ENCODE data around the gene HIPK1.
"Not testable (repeated sequence)": the region's sequence is repeated elsewhere in the genome, so short reads cannot be mapped to it uniquely, and the experiment has no call there.

HIPK1 gene

DNA sequence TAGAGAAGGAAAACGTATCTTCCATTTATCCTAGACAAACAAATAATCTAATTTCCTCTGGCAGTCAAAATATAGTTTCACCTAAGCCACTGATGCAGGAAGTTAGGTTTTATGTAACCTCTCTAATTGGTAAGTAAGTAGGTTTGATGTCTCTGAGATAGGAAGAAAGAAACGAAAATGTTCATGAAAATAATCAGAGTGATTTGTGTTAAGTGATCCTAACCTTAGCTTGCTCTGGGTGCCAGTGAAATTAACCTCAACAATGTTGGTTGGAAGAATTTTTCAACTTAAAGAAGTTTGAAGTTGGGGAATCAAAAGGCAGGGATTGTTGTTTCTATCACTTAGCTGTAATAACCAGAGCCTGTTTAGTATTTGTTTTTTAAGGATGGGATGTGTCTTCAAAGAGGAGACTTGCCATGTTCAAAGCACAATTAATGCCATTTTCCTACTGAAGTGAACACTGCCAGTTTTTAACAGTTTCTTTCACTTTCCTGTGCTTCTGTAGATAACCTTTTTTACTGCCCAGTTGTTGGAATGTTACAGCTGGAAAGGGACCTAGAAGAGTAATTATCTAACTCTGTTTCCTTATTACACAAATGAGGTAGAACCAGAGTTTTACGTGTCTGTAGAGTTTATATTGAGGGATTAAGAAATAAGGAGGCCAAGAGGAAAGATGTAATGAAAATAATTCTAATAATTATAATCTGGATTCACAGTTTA is 18.4 kb downstream of the HIPK1 start:
- TF ChIP-seq, protein P1, sequence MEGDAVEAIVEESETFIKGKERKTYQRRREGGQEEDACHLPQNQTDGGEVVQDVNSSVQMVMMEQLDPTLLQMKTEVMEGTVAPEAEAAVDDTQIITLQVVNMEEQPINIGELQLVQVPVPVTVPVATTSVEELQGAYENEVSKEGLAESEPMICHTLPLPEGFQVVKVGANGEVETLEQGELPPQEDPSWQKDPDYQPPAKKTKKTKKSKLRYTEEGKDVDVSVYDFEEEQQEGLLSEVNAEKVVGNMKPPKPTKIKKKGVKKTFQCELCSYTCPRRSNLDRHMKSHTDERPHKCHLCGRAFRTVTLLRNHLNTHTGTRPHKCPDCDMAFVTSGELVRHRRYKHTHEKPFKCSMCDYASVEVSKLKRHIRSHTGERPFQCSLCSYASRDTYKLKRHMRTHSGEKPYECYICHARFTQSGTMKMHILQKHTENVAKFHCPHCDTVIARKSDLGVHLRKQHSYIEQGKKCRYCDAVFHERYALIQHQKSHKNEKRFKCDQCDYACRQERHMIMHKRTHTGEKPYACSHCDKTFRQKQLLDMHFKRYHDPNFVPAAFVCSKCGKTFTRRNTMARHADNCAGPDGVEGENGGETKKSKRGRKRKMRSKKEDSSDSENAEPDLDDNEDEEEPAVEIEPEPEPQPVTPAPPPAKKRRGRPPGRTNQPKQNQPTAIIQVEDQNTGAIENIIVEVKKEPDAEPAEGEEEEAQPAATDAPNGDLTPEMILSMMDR (IDR thresholded peaks at IDR 0.05; ENCODE audit: extremely low read depth, insufficient read depth, missing control alignments): no peak
- DNase-seq (ENCODE audit: low spot score): no peak
- in situ Hi-C loops (cut with MboI; ENCODE audit: low pct_unique_long_range_greater_than_20kb, low sequenced_read_pairs, unreplicated experiment): no loop called here

DNA sequence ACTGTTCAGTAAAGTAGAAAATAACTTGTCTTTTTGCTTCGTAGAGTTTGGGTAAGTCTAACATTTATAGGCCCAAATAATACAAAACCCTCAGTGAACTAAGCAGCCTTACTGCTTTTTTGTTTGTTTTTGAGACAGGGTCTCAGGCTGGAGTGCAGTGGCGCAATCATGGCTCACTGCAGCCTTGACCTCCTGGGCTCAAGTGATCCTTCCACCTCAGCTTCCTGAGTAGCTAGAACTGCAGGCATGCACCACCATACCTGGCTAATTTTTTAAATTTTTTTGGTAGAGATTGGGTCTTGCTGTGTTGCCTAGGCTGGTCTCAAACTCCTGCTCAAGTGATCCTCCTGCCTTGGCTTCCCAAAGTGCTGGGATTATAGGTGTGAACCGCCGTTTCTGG is 19.0 kb downstream of the HIPK1 start:
- in situ Hi-C loops (cut with MboI; ENCODE audit: low pct_unique_long_range_greater_than_20kb, low sequenced_read_pairs, unreplicated experiment); DNase-seq (ENCODE audit: low spot score): not testable (repeated sequence)

DNA sequence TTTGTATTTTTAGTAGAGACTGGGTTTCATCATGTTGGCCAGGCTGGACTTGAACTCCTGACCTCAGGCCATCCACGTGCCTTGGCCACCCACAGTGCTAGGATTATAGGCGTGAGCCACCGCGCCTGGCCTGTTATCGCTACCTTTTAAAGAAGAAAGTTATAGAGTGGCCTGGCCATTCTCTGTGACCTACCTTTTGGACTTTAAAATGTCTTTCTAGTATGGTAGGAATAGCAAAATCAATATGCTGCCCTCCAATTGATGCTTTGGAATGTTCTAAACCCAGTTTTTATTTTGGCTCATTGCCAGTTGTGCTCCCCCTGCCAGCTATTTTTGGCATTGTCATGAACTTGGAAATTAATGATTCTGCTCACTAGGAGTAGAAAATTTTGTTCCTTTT is 19.9 kb downstream of the HIPK1 start:
- in situ Hi-C loops (cut with MboI; ENCODE audit: low pct_unique_long_range_greater_than_20kb, low sequenced_read_pairs, unreplicated experiment): no loop called here
- no peak for DNase-seq (ENCODE audit: low spot score)

DNA sequence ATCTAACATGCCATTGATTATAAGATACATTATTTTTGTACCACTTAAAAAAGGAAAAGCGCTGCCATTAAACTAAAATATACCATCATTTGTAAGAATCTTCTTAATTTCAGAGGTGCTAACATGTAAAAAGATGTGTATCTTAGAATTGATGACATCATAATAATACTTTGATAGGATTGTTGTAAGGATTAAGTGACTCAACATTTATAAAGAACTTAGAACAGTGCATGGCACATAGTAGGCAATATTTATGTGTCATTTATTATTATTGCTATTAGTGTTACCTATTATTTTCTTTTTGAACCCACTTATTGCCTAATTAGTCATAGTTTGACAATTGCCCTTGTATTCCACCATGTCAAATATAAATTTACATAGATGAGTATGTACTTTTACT is 21.8 kb downstream of the HIPK1 start:
- in situ Hi-C loops (cut with MboI; ENCODE audit: low pct_unique_long_range_greater_than_20kb, low sequenced_read_pairs, unreplicated experiment): no loop called here
- no peak for DNase-seq (ENCODE audit: low spot score)
- TF ChIP-seq, protein P1 (IDR thresholded peaks at IDR 0.05; ENCODE audit: extremely low read depth, insufficient read depth, missing control alignments): no peak

More for the DNA sequence above, 19.9 kb downstream of the HIPK1 start:
- TF ChIP-seq, protein P1 (IDR thresholded peaks at IDR 0.05; ENCODE audit: extremely low read depth, insufficient read depth, missing control alignments): no peak

DNA sequence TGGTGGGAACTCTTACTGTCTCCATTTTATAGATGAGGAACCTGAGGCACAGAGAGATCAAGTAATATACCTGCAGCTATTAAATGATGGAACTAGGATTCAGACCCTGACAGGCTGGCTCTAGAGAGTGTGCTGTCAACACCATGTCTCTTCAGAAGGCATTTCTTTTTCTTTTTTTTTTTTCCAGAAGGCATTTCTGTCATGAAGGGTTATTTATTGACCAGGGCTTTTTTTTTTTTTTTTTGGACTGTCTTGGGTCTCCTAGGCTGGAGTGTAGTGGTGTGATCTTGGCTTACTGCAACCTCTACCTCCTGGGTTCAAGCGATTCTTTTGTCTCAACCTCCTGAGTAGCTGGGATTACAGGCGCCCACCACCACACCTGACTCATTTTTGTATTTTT is 22.6 kb downstream of the HIPK1 start:
- DNase-seq (ENCODE audit: low spot score): no peak
- in situ Hi-C loops (cut with MboI; ENCODE audit: low pct_unique_long_range_greater_than_20kb, low sequenced_read_pairs, unreplicated experiment): no loop called here
- TF ChIP-seq, protein P1 (IDR thresholded peaks at IDR 0.05; ENCODE audit: extremely low read depth, insufficient read depth, missing control alignments): no peak

DNA sequence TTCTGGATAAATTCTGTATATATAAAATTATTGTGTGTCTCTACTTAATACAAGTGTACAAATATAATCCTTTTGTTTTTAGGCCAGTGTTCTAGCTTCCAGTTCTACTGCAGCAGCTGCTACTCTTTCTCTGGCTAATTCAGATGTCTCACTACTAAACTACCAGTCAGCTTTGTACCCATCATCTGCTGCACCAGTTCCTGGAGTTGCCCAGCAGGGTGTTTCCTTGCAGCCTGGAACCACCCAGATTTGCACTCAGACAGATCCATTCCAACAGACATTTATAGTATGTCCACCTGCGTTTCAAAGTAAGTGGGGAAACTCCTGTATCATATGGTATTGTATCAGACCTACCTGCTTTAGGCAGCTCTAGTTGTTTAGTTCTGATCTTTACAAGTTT is 28.9 kb downstream of the HIPK1 start:
- in situ Hi-C loops (cut with MboI; ENCODE audit: low pct_unique_long_range_greater_than_20kb, low sequenced_read_pairs, unreplicated experiment): no loop called here
- no peak for DNase-seq (ENCODE audit: low spot score)
- TF ChIP-seq, protein P1 (IDR thresholded peaks at IDR 0.05; ENCODE audit: extremely low read depth, insufficient read depth, missing control alignments): no peak

DNA sequence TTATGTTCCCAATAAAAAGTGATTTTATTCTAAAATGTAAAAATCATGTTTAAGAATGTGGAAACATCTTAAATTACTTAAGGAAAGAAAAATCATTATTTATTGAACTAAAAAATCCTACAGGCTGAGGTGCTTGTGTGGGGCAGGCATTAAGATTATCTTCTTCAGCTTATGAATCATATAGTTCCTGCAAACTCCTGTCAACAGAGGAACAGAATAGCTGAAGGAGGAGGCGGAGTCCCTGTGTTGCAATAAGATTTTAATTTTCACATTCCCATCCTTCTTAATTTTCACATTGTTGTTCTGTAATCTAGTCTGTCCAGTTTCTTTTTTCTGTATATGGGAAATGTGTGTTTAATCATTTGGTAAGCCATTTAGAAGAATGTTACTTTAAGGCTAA is 29.6 kb downstream of the HIPK1 start:
- TF ChIP-seq, protein P1 (IDR thresholded peaks at IDR 0.05; ENCODE audit: extremely low read depth, insufficient read depth, missing control alignments): no peak
- in situ Hi-C loops (cut with MboI; ENCODE audit: low pct_unique_long_range_greater_than_20kb, low sequenced_read_pairs, unreplicated experiment): no loop called here
- no peak for DNase-seq (ENCODE audit: low spot score)
